ENCODE measurements around the gene CD200R1L. TPM values are rescaled to one million over a fixed set of nuclear protein-coding genes. Genes with fewer than 3 reads are reported as not detected.

CD200R1L gene
- not detected in 2 replicates for total RNA-seq
- not detected in 2 replicates for polyA plus RNA-seq

GRCh38 chr3:112846764-112847163 is at the start of gene CD200R1L:
CD200R1L (minus strand) TSS chr3:112846864; CDS start chr3:112829367, 17,497 bp downstream.
- Histone ChIP-seq H3K9me2 (replicated peaks; ENCODE audit: insufficient read depth) (no peaks in the 10 kb centered on the region), H2AFZ (no peak within 1 kb of the TSS), H3K4me2 (no peak within 1 kb of the TSS), H4K20me1 (ENCODE audit: insufficient read depth, poor library complexity, severe bottlenecking) (no peaks in the 10 kb centered on the region), H3K9me3 (ENCODE audit: low read depth) (no peaks in the 10 kb centered on the region), H3K79me2 (no peaks in the 10 kb centered on the region), H3K4me3 (no peak within 1 kb of the TSS), H3K27me3 (no peaks in the 10 kb centered on the region), H3K4me1 (ENCODE audit: insufficient read depth) (no peaks in the 10 kb centered on the region), H3K27ac (no peak within 1 kb of the TSS), H3K36me3 (replicated peaks; ENCODE audit: insufficient read depth, low read depth) (no peaks in the 10 kb centered on the region)
- 89% methylated on average over 2 of the region's 2 CpGs for WGBS (ENCODE audit: low lambda C conversion rate, missing lambda C conversion rate)
- DNase-seq (ENCODE audit: low spot score): no peak
- TF ChIP-seq EZH2 (IDR thresholded peaks at IDR 0.05; ENCODE audit: borderline replicate concordance) (no peak), CTCF (IDR thresholded peaks at IDR 0.05; ENCODE audit: poor library complexity) (no peak), EZH2phosphoT487 (IDR thresholded peaks at IDR 0.05; ENCODE audit: low read depth, severe bottlenecking, unreplicated experiment) (no peak)

GRCh38 chr3:112894258-112894657 is 47.6 kb upstream of the CD200R1L start:
- 69% methylated on average over 5 of the region's 5 CpGs for WGBS (ENCODE audit: low lambda C conversion rate, missing lambda C conversion rate)
- no peaks in the 10 kb centered on the region for H3K79me2 ChIP-seq
- DNase-seq (ENCODE audit: low spot score): no peak
- H3K27me3 ChIP-seq: no peaks in the 10 kb centered on the region
- no peak overlapping the region for H3K27ac ChIP-seq
- no peaks in the 10 kb centered on the region for H3K36me3 ChIP-seq (replicated peaks; ENCODE audit: insufficient read depth, low read depth)
- TF ChIP-seq CTCF (IDR thresholded peaks at IDR 0.05; ENCODE audit: poor library complexity) (no peak), EZH2phosphoT487 (IDR thresholded peaks at IDR 0.05; ENCODE audit: low read depth, severe bottlenecking, unreplicated experiment) (no peak), EZH2 (IDR thresholded peaks at IDR 0.05; ENCODE audit: borderline replicate concordance) (no peak)
- no peak overlapping the region for H3K4me2 ChIP-seq
- H3K4me1 ChIP-seq (ENCODE audit: insufficient read depth): no peaks in the 10 kb centered on the region
- H3K4me3 ChIP-seq: no peak overlapping the region
- H2AFZ ChIP-seq: no peak overlapping the region
- no peaks in the 10 kb centered on the region for H3K9me3 ChIP-seq (ENCODE audit: low read depth)
- H4K20me1 ChIP-seq (ENCODE audit: insufficient read depth, poor library complexity, severe bottlenecking): no peaks in the 10 kb centered on the region
- H3K9me2 ChIP-seq (replicated peaks; ENCODE audit: insufficient read depth): no peaks in the 10 kb centered on the region

GRCh38 chr3:112889357-112889756 is 42.7 kb upstream of the CD200R1L start:
- no peak for DNase-seq (ENCODE audit: low spot score)
- WGBS (ENCODE audit: low lambda C conversion rate, missing lambda C conversion rate): 80% methylated on average over 3 of the region's 3 CpGs
- H3K27ac ChIP-seq: no peak overlapping the region
- no peaks in the 10 kb centered on the region for H3K36me3 ChIP-seq (replicated peaks; ENCODE audit: insufficient read depth, low read depth)
- no peaks in the 10 kb centered on the region for H3K79me2 ChIP-seq
- H3K9me3 ChIP-seq (ENCODE audit: low read depth): no peaks in the 10 kb centered on the region
- no peak overlapping the region for H3K4me2 ChIP-seq
- no peaks in the 10 kb centered on the region for H3K27me3 ChIP-seq
- no peaks in the 10 kb centered on the region for H4K20me1 ChIP-seq (ENCODE audit: insufficient read depth, poor library complexity, severe bottlenecking)
- no peaks in the 10 kb centered on the region for H3K4me1 ChIP-seq (ENCODE audit: insufficient read depth)
- TF ChIP-seq CTCF (IDR thresholded peaks at IDR 0.05; ENCODE audit: poor library complexity): no peak
- no peak for TF ChIP-seq EZH2 (IDR thresholded peaks at IDR 0.05; ENCODE audit: borderline replicate concordance)
- no peak for TF ChIP-seq EZH2phosphoT487 (IDR thresholded peaks at IDR 0.05; ENCODE audit: low read depth, severe bottlenecking, unreplicated experiment)
- H3K9me2 ChIP-seq (replicated peaks; ENCODE audit: insufficient read depth): no peaks in the 10 kb centered on the region
- H2AFZ ChIP-seq: no peak overlapping the region
- no peak overlapping the region for H3K4me3 ChIP-seq
